Skeletal muscle cell (primary cell): ENCODE results near the gene NFIB.

ENCODE experiments used
- DNase-seq: peaks from one replicate; pipeline ENCODE4 v3.0.0-alpha.2; 2010; ENCODE audit warnings: low read depth
- H3K4me3 ChIP-seq: 2 replicates; pipeline ENCODE4 v1.5.1; 2011; ENCODE audit warnings: low read depth, mild to moderate bottlenecking, control low read depth, low read length, moderate library complexity

NFIB gene

DNA sequence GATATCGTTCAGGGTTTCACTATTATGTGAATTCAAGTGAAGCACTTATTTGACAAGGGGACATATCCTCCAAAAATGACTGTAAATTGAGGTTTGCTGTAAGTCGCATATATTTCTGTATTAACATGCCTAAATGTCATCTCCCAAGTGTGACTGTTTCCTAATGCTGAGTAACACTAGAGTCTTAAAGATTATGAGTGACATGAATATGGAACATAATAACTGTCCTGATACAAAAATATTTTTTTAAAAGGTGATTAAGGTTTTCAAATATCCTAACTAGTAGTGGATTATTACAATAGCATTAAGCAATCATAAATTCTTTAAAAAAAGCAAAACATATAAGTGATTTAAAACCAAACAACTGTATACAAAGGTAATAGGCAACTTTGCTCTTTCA is 3.6 kb downstream of the NFIB start:
- no peak for DNase-seq
- H3K4me3 ChIP-seq = peak overlapping the region; percentile 91

DNA sequence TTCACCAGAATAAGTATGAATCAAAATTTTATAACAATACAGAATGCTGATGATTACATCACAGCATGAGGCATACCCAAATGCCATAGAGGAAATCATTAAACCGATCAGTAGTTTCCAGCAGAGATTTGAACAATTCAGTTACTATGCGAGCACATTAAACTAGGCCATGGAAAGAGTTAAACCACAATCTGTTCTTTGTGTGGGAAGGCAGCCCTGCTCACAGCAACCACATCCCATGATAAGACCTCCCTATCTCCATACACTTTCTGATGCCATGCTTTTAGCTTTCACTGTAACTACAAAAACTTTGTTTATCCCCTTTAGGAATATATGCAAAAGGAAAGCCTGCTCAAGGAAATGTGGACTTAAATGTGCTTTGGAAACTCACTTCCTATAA is 4.5 kb downstream of the NFIB start:
- DNase-seq = peak; percentile 45
- peak overlapping the region; percentile 18 for H3K4me3 ChIP-seq

DNA sequence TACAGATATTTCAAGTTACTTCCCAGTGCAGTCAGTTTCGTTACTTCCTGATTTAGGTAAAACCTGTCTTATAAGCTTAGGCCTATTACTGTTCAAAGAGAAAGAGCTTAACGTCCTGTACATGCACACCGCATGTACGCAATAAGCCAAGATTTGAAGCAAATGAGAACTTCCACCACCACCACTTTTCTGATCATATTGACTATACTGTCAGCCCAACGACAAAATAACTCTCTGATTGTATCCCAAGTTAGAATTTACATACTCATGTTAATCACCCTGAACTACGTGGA is 5.1 kb downstream of the NFIB start:
- no peak for DNase-seq
- H3K4me3 ChIP-seq = no peak overlapping the region

DNA sequence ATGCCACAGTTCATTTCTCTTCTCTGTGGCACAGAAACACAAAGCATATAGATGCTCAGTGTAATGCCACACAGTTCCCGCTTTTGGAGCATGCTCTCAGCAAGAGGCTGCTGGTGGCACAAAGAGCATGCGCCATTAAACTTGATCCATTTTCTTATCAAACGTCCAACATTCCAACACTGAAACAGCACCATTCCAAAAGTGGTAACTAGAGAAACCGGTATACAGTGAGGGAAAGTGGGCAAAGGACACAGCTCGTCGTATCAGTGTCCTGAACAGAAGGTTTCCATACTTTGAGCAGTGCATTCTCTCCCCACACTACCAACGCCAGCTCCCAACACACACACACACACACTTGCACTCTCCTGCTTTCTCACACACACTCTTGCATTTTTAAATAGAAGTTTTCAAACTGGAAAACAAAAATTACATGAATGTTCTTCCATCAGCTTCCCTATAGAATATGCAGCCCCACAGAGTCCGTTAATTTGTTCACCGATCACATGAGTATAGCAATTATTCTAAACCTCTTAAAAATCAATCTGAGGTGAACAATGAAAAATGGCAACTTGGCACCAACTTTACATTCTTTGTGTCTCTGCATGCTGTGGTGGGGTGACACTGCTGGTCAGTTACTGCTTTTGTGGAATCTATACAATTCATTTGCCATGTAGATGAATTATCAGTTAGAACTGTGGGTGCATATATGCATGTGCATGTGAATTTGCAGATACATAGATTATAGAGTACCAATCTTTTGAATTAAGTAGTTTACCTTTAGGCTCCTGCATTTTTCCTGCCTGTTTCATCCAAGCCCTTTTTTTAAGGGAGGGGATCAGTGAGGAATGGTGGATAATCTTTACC is 5.7 kb downstream of the NFIB start:
- no peak for DNase-seq

DNA sequence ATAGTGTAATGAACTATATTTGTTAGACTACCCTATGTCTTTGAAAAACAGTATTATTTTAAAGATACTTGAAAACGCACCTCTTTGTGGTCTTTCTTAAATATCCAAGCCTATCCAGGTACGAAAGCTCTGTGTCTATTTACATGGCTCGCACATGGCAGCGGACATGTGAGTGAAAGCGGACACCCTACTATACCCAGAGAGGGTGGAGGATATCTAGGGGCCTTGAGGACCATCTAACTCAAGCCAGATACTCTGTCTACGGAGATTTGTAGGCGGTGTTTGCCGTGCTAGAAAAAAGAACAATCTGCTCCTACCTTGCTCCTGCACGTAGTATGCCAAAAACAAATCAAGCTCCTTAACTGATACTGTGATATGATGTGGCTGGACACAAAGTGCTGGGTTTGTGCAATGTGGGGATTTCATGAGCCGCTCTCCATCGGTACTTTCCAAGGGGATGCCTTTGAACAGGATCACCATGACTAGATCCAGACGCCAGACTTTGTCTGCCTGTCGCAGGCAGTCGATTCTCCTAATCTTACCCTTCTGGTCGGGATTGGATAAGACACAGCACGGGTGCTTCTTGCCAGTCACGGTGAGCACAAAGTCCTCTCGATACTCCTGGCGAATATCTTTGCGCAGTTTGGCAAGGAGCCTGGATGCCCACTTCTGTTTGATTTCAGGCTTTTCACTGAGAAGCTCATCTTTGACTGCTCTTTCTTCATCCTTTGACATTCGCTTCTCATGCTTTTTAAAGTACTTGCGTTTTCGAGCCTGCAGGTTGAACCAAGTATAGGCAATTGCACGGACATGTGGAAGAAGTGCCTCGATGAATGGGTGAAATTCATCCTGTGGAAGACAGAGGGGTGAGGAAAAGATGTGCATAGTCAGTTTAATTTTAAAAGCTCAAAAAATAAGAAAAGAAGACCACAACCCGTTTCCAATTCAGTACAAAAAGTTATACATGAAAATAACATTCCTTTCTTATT is 7.0 kb downstream of the NFIB start:
- DNase-seq = no peak
- H3K4me3 ChIP-seq = no peak overlapping the region

More for the DNA sequence above, 5.7 kb downstream of the NFIB start:
- peak overlapping the region; percentile 2 for H3K4me3 ChIP-seq

DNA sequence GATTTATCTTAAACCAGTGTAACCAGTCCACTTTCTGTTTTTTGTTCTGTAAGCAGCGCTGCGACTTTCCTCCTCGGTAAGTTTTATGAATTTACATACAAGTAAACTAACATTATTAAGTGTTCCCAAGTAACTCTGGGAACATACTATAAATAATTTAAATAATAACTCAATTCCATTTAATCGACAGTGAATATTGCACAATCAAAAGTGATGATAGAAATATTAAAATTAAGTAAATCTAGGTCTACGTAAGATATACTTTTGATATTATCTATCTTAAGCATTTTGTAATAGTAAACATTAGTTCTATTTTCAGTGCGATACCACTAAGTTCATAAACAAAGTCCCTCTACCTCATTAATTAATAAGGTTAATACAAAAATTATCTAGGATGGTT is 7.8 kb downstream of the NFIB start:
- DNase-seq = no peak
- H3K4me3 ChIP-seq = no peak overlapping the region

DNA sequence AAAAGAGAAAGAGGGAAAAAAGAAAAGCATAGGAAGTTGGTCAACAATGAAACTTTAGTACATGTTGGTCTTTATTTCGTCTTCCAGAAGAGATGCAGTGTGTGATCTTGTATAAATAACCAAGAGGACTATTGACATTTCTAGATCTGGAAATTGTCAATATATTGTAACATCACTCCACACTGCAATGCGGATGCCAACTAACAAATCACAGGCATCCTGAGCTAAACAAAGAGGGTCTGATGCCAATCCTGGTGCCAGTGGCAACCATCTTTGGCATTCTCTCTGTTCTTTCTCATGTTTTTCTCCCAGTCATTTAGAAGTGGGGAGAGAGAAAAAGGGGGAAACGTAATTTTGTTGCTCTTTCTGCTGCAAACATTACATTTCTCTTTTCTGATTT is 9.7 kb downstream of the NFIB start:
- no peak overlapping the region for H3K4me3 ChIP-seq
- DNase-seq = no peak

DNA sequence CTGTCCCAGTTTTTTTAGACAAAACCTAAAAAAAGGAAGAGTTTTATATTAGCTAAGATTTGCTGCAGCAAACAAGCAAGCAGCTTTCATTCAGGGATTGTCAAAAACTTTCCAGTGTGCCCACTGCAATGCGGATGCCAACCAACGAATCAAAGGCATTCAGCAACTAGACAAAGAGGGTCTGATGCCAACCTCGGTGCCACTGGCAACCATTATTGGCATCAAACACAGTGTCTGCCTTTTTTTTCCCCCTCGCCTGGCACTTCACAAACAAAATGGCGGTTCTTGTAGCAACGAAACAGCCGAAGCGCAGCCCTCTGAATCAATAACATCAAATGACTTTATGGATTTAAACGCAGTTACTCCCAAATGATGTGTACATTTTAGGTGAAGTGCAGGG is 10.4 kb downstream of the NFIB start:
- no peak for DNase-seq
- H3K4me3 ChIP-seq = no peak overlapping the region

DNA sequence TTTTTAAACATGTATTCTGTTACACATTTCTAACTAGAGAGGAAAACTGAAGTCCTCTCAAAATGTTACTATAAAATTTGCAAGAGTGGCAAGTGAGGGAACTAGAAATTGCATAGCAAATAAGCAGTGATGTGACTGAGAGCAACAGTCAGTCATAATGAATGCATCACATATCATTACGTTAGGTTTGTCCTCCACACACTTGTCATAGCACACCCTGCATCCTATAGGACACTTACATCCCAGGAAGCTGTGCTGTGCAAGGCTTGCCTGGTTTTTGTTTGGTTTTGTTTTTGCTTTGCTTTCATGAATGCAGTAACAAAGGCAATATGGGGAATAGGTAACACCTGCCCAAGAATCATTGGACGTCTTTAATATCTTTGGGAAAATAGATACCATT is 10.8 kb downstream of the NFIB start:
- no peak overlapping the region for H3K4me3 ChIP-seq

DNA sequence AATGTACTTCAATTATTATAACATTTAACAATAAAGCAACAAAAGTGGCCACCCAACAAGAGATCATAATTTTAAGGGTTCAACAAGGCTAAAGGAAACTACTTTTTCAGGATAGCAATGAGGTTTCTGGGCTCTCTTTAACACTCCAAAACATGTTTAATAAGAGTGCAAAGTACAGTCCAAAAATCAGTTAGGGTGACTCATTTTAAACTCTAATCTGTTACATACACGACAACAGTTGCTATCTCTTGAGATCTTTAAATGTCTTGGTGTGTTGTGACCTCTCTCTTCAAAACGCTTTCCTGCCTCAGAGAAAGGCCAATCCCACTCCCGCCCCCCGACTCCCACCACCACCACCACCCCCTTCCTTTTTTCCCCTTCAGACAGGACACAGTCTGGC is 11.5 kb downstream of the NFIB start:
- no peak for DNase-seq
- no peak overlapping the region for H3K4me3 ChIP-seq

More for the DNA sequence above, 10.8 kb downstream of the NFIB start:
- no peak for DNase-seq

DNA sequence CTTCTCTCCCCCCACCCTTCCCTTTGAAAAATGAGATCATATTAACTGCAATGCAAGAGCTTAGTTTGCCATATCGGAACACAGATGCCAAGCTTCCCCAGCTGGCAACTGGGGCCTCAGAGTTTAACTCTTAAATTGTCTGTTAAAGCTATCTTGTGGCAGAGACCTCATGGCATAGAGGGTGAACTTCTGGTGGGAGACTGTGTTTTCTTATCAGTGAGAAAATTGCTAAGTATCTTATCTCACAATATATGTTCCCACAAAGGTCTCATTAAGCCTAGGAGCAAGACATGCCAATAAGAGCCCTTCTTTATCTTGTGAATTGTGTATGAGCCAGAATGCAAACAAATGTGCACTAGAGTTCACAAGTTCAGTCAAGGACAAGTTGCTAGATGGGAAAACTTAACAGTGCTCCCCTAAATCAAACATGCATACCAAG is 12.3 kb downstream of the NFIB start:
- DNase-seq = no peak
- H3K4me3 ChIP-seq = no peak overlapping the region

DNA sequence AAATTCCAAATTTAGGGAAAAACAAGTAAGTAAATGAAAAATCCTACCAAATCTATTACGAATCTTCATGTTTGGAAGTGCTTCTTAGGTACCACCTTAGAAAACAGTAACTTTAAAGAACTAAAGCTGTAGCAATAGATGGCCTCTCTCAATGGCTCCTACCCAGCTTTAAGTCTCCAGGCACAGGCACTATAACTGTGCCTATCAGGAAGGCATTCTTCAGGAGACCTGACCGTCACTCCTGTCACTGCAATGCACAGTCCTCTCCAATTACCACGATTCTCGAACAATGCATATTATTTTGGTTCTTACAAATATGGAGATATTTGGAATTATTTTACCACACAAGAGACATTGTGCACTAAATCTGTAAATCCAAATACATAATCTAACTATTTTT is 12.9 kb downstream of the NFIB start:
- DNase-seq = no peak
- H3K4me3 ChIP-seq = no peak overlapping the region

DNA sequence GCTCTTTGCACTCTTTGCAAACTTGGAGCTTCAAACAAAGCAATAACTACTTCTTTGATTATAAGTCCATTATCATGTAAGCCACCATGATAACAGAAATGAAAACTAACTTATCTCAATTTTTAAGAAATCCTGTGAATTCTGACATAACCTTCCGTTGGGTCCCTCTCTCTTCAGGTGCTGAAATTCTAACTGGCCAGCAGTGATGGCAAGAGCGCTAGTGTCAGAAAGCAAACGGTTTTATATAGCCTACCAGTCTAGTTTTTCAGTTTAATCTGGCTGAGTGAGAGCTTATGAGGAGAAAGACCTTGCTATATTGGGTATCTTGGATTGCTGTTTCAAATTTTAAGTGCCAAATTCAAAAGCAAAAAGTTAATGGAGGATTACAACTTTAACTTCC is 13.4 kb downstream of the NFIB start:
- no peak for DNase-seq
- no peak overlapping the region for H3K4me3 ChIP-seq

DNA sequence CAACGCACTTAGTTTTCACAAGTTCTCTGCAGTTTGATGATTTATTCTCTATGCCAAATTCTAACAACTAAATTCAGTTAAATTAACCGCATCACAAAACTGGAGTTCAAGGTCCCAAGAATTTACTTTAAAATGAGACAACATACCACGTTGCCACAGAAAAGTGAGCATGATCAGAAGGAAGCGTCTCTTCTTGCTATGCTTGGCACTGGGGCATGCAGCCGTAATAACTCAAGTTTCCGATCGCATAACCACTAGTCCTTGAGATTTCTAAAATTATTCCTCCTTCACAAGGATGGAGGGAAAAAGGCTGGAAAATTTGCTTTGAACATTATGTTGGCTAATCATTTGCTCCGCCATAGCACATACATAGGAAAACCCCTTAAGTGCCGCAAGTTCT is 13.9 kb downstream of the NFIB start:
- H3K4me3 ChIP-seq = no peak overlapping the region
- no peak for DNase-seq

DNA sequence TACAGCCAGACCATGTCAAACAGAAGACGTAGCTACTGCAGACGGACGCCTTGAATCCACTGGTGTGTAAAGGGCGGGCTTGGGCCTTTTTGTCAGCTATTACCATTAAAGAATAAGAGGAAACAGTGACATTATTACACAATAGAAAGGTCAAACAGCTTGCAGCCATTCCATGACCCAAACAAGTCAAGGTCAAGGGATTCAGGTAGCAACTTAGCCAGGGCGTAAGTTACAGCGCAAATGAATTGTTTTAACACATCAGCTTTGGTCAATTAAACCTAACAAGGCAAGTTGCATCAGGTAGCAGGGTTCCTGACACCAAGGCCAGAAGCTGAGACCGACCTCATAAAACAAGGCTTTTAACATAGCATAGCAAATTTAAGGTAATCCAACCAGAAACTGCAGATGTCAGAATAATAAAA is 15.3 kb downstream of the NFIB start:
- H3K4me3 ChIP-seq = no peak overlapping the region
- no peak for DNase-seq

DNA sequence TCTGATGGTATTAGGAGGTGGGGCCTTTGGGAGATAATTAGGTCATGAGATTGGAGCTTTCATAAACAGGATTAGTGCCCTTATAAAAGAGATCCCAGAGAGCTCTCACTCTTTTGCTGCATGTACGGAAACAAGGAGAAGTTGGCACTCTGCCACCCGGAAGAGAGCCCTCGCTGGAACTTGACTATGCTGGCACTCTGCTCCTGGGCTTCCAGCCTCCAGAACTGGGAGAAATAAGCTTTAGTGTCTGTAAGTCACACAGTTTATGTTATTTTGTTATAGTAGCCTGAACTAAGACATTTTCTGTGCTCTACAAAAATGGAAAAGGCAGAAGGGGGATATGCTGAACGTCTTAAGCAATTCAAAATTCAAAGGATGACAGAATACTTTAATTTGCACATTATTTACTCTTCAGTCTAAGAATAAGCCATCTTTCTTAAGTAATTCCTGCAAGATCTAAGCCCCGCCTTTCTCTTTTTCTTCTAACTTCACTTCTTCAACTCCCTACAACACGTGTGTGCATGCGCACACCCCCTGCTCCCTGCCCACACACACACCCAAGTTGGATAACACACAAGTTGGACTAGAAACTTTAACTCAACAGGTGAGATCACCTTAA is 17.3 kb downstream of the NFIB start:
- no peak overlapping the region for H3K4me3 ChIP-seq
- no peak for DNase-seq

DNA sequence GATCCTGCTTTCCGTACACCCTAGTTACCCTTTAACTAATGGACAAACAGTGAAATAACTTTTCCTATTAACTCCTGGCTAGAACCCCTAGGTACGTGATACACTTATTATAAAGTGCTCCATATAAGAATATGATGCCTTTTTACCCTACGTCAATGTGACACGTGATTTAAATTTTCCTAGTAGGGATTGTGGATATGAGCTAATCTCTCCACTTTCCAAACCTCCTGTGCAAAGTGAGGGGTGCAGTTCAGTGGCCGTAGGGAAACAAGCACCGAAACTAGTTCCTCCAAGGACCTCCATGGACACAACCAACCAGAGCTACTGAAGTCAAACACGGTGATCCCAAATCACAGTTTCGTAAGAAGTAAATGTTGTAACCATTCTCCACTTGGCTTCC is 19.3 kb downstream of the NFIB start:
- no peak for DNase-seq
- no peak overlapping the region for H3K4me3 ChIP-seq

DNA sequence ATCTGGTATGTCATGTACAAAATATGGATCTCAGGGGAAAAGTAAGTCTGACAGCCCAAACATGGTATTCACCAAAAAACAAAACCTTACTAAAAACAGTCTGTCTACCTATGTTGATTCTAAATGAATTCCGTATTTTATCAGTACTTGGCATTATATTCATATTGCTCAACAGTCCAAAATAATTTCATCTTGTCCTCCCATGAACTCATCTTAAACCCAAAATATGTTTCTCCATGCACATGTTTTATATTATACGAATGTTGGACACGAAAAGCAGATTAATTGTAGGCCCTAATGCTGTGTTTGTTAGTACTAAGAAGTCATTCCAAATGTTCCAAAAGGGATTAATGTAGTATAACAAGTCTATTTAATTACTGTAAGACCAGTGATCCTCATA is 20.1 kb downstream of the NFIB start:
- no peak for DNase-seq
- no peak overlapping the region for H3K4me3 ChIP-seq

DNA sequence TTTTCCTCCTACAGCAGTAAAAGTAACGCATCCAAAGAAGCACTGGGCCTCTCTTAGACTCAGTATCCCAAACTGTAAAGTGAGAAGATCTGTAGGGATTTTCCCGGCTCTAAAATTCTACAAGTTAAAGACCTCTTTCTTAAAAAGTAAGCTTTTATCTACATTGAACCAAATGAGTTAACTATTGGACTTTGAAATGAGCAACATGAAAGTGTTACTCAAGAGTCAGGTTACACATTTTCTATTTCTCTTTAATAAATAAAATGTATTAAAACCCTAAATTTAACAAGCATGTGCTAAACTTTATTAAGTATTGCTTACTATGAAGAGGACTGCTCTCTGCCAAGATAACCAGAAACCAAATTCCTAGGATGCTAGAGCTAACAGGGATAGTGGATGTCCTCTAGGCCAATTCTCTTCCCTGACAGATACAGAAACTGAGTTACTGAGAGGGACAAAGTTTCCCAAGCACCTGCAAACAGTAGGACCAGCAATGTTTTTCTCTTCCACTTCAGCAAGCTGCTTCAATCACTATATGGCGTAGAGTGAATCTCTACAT is 21.7 kb downstream of the NFIB start:
- DNase-seq = no peak
- no peak overlapping the region for H3K4me3 ChIP-seq

DNA sequence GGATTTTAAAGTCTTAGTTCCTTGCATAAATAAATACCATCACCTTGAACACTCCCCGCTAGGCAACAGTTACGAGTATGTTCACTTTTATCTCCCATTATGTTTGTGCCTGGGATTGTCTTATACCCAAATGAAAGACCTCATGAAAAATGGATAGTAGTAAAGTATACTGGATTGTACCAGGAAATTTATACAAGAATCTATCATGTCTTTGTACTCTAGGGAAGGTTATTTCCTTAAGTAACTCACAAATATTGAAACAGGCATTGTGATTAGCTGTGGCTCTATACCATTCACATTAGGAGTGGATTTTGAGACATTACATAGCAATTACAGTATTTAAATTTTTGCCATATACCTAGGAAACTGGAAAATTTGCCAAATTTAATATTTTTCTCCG is 24.0 kb downstream of the NFIB start:
- H3K4me3 ChIP-seq = no peak overlapping the region
- DNase-seq = no peak
